ENCODE data around the gene MEX3C. TPM values are rescaled to one million over a fixed set of nuclear protein-coding genes. Genes with fewer than 3 reads are reported as not detected.

Gene MEX3C
- total RNA-seq, 1 experiment from 2014 or later = 86.9 TPM

DNA sequence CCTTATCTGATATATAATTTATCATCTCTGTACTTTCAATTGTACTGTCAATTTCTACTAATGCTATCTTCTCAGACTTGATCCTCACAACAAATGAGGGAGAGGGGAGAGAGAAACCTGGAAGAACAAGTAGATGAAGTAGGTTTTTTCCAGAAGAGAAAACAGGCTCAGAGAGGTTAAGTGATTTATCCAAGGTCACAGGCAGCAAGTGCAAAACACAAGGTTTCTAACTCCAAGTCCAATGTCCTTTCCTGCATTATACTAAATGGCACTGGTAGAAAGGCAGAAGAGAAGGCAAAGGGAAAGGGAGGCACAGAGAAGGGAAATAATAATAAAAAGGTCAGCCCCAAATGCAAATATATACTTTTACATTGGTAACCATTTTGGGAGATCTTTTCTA lies 7.5 kb downstream of the MEX3C start:
- TF ChIP-seq, protein P1, sequence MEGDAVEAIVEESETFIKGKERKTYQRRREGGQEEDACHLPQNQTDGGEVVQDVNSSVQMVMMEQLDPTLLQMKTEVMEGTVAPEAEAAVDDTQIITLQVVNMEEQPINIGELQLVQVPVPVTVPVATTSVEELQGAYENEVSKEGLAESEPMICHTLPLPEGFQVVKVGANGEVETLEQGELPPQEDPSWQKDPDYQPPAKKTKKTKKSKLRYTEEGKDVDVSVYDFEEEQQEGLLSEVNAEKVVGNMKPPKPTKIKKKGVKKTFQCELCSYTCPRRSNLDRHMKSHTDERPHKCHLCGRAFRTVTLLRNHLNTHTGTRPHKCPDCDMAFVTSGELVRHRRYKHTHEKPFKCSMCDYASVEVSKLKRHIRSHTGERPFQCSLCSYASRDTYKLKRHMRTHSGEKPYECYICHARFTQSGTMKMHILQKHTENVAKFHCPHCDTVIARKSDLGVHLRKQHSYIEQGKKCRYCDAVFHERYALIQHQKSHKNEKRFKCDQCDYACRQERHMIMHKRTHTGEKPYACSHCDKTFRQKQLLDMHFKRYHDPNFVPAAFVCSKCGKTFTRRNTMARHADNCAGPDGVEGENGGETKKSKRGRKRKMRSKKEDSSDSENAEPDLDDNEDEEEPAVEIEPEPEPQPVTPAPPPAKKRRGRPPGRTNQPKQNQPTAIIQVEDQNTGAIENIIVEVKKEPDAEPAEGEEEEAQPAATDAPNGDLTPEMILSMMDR (IDR thresholded peaks at IDR 0.05; ENCODE audit: unreplicated experiment) = no peak
- no peaks in the 10 kb centered on the region for H3K27me3 Mint-ChIP-seq (ENCODE audit: unreplicated experiment)
- H3K4me3 Mint-ChIP-seq (ENCODE audit: low read depth, unreplicated experiment) = no peak overlapping the region
- H3K4me1 Mint-ChIP-seq (ENCODE audit: low read depth, unreplicated experiment) = peaks cover 40% of the 10 kb centered on the region
- intact Hi-C loops (cut with micrococcal nuclease; ENCODE audit: unreplicated experiment) = loop anchor here (10.0 kb wide), 1 partner anchor 365 kb away; the partner anchor contains the start of gene MRO
- DNase-seq = no peak
- H3K27ac Mint-ChIP-seq (ENCODE audit: unreplicated experiment) = no peak overlapping the region
- no peaks in the 10 kb centered on the region for H3K9me3 Mint-ChIP-seq (ENCODE audit: low read depth, unreplicated experiment)
- CTCF ChIA-PET = no interaction called here
- BruUV-seq (replicated peaks) = no TSS peak
- H3K36me3 Mint-ChIP-seq (ENCODE audit: insufficient read depth, unreplicated experiment) = peaks cover 25% of the 10 kb centered on the region

DNA sequence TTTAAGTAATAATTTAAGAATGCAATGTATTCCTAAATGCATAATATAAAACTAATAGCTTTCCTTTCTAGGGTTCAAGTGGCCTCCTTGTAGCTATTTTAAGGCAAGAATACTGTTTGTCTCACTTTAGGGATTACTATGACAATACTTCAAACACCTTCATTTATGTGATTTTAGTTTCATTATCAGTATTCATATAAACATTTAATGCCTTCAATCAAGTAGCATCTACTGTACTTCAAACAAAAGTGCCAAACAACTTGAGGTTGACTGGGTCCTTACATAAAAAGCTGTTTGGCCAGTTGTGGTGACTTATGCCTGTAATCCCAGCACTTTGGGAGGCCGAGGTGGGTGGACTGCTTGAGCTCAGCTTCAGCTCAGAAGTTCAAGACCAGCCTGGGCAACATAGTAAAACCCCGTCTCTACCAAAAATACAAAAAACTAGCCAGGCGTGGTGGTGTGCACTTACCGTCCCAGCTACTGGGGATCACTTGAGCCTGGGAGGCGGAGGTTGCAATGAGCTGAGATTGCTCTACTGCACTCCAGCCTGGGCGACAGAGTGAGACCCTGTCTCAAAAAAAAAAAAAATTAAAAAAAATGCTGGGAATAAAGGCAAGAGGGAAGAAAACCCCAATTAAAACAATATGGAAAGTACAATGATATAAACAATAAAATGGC lies 9.3 kb downstream of the MEX3C start:
- H3K9me3 Mint-ChIP-seq (ENCODE audit: low read depth, unreplicated experiment) = no peaks in the 10 kb centered on the region
- H3K36me3 Mint-ChIP-seq (ENCODE audit: insufficient read depth, unreplicated experiment) = peaks cover 17% of the 10 kb centered on the region
- TF ChIP-seq, protein P1 (IDR thresholded peaks at IDR 0.05; ENCODE audit: unreplicated experiment) = no peak
- H3K4me3 Mint-ChIP-seq (ENCODE audit: low read depth, unreplicated experiment) = no peak overlapping the region
- no peak for DNase-seq
- intact Hi-C loops (cut with micrococcal nuclease; ENCODE audit: unreplicated experiment) = no loop called here
- H3K4me1 Mint-ChIP-seq (ENCODE audit: low read depth, unreplicated experiment) = peaks cover 44% of the 10 kb centered on the region
- CTCF ChIA-PET = no interaction called here
- H3K27me3 Mint-ChIP-seq (ENCODE audit: unreplicated experiment) = no peaks in the 10 kb centered on the region
- no peak overlapping the region for H3K27ac Mint-ChIP-seq (ENCODE audit: unreplicated experiment)
- no TSS peak for BruUV-seq (replicated peaks)

DNA sequence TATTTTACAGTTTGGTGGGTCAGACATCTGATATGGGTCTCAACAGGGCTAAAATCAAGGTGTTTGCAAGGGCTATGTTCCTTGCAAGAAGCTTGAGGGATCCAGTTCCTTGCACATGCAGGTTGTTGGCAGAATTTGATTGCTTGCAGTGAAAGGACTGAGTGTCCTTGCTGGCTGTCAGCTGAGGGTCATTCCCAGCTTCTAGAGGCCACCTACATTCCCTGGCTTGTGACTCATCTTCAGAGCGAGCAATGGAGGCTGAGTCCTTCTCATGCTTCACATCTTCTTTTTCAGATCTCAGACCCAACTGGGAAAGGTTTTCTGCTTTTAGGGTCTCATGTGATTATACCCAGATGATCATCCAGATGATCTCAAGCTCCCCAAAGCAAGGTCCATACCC lies 12.4 kb downstream of the MEX3C start:
- BruUV-seq (replicated peaks) = no TSS peak
- peaks cover 53% of the 10 kb centered on the region for H3K4me1 Mint-ChIP-seq (ENCODE audit: low read depth, unreplicated experiment)
- no peak overlapping the region for H3K4me3 Mint-ChIP-seq (ENCODE audit: low read depth, unreplicated experiment)
- no peaks in the 10 kb centered on the region for H3K9me3 Mint-ChIP-seq (ENCODE audit: low read depth, unreplicated experiment)
- peaks cover 13% of the 10 kb centered on the region for H3K36me3 Mint-ChIP-seq (ENCODE audit: insufficient read depth, unreplicated experiment)
- H3K27ac Mint-ChIP-seq (ENCODE audit: unreplicated experiment) = no peak overlapping the region
- TF ChIP-seq, protein P1 (IDR thresholded peaks at IDR 0.05; ENCODE audit: unreplicated experiment) = no peak
- CTCF ChIA-PET = no interaction called here
- no peak for DNase-seq
- intact Hi-C loops (cut with micrococcal nuclease; ENCODE audit: unreplicated experiment) = no loop called here
- no peaks in the 10 kb centered on the region for H3K27me3 Mint-ChIP-seq (ENCODE audit: unreplicated experiment)

DNA sequence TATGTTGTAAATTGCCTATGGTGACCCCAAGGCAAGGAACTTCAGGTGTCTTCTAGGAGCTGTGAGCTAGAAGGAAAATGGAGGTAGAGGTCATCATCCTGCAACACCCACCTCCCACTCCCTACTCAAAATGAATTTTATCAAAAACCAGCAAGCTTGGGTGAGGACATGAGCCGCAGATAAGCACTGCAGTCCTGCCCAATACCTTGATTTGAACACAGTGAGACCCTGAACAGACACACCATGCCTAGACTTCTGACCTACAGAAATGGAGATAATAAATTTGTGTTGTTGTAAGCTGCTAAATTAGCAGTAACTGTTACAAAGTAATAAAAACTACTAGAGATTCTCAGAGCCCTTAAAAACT lies 13.4 kb downstream of the MEX3C start:
- TF ChIP-seq, protein P1 (IDR thresholded peaks at IDR 0.05; ENCODE audit: unreplicated experiment) = no peak
- no peaks in the 10 kb centered on the region for H3K9me3 Mint-ChIP-seq (ENCODE audit: low read depth, unreplicated experiment)
- no peak overlapping the region for H3K27ac Mint-ChIP-seq (ENCODE audit: unreplicated experiment)
- no peak for DNase-seq
- intact Hi-C loops (cut with micrococcal nuclease; ENCODE audit: unreplicated experiment) = no loop called here
- peaks cover 62% of the 10 kb centered on the region for H3K4me1 Mint-ChIP-seq (ENCODE audit: low read depth, unreplicated experiment)
- H3K36me3 Mint-ChIP-seq (ENCODE audit: insufficient read depth, unreplicated experiment) = peaks cover 13% of the 10 kb centered on the region
- CTCF ChIA-PET = no interaction called here
- no peaks in the 10 kb centered on the region for H3K27me3 Mint-ChIP-seq (ENCODE audit: unreplicated experiment)
- H3K4me3 Mint-ChIP-seq (ENCODE audit: low read depth, unreplicated experiment) = no peak overlapping the region
- BruUV-seq (replicated peaks) = no TSS peak

Data from Calu3 (cell line).